A673 (cell line): ENCODE data around the gene ZFP92.

Source experiments
- EZH2 ChIP-seq: fragments of 200-600 bp; sonication (generic); IDR thresholded peaks from 2 replicates; pipeline ENCODE4 v1.6.1; 2017; ENCODE audit warnings: borderline replicate concordance, low read depth, mild to moderate bottlenecking, mixed read lengths, antibody characterized with exemption, low read length; ENCODE audit not compliant: poor library complexity, severe bottlenecking
- TF ChIP-seq, protein P1 (sequence below): fragments of 300-800, 200-600 bp; sonication (generic); conservative IDR thresholded peaks from 2 replicates; pipeline ENCODE4 v1.5.1; 2017; ENCODE audit warnings: low read depth, mild to moderate bottlenecking, antibody characterized with exemption, low read length, moderate library complexity, mixed read lengths

DNA sequence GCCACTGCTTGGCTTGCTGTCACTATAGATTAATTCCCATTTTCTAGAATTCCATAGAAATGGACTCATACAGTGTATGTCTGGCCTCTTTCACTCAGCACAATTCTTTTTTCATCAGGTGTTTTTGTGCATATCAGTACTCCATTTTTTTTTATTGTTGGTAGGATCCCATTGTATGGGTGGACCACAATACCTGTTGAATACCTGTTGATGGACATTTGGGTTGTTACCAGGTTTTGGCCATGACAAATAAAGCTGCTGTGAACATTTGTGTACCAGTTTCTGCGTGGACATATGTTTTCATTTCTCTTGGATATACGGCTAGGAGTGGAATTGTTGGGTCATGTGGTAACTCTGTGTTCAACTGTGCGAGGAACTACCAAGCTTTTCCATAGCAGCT is 14.9 kb downstream of the ZFP92 start:
- TF ChIP-seq EZH2 = no peak
- TF ChIP-seq, protein P1, sequence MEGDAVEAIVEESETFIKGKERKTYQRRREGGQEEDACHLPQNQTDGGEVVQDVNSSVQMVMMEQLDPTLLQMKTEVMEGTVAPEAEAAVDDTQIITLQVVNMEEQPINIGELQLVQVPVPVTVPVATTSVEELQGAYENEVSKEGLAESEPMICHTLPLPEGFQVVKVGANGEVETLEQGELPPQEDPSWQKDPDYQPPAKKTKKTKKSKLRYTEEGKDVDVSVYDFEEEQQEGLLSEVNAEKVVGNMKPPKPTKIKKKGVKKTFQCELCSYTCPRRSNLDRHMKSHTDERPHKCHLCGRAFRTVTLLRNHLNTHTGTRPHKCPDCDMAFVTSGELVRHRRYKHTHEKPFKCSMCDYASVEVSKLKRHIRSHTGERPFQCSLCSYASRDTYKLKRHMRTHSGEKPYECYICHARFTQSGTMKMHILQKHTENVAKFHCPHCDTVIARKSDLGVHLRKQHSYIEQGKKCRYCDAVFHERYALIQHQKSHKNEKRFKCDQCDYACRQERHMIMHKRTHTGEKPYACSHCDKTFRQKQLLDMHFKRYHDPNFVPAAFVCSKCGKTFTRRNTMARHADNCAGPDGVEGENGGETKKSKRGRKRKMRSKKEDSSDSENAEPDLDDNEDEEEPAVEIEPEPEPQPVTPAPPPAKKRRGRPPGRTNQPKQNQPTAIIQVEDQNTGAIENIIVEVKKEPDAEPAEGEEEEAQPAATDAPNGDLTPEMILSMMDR = no peak
